Right ventricle myocardium superior (tissue), 1 donor: ENCODE data around the gene CAMK1G. TPM values are rescaled to one million over a fixed set of nuclear protein-coding genes. Genes with fewer than 3 reads are reported as not detected.

Experiments used
- ATAC-seq: fragments of 200-7000 bp; cut with Tn5 transposase; one replicate; pipeline ENCODE4 v1.9.1; 2020; ENCODE audit warnings: mild to moderate bottlenecking; ENCODE audit not compliant: poor library complexity
- DNase-seq: peaks from one replicate; pipeline ENCODE4 v3.0.0-alpha.2; 2020
- intact Hi-C: fragments of 100-400 bp; cut with DNase I; formaldehyde crosslinking; loops from one replicate; pipeline ENCODE4 v1.11.2; 2022
- total RNA-seq: library from RNA; stranded (reverse); fragmentation: NEBNext Ultra II Directional; extraction: Animal tissue kit (Norgen Biotek cat#: 25700); gene quantifications from one replicate; pipeline ENCODE4 v1.2.1, GENCODE V29; 2021
- donor health status: DM: no; HTN: yes; CAD: no; lungs with severe emphysema.

CAMK1G gene
- total RNA-seq, 1 donor from 2014 or later, result not detected

DNA sequence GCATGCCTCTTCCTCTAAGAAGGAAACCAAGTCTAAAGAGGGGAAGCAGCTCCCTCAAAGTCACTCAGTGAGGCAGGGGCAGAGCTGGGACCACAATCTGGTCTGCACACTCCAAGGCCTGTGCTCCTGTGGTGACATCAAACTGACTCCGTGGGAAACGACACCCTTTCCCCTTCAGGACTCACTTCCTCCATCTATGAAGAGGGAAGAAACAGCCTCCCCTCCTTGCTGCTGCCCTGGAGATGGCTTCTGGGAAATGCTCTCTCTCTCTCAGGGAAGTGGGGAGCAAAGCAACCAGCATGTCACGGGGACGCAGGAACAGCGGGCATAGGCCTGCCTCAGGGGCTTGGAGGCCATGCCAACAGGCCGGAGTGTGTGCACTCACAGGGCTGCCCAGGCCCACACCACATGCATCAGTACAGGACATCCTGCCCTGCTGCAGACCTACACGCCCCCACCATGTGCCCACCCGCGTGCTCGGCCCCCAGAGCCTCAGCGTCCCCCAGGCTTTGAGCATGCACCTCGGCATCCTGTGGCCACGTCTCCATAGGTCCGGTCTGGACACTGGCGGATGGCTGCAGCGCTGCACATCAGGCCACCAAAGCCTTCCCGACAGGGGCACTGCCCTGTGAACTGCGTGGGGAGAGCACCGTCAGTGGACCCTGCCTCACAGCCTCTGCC lies 43.0 kb downstream of the CAMK1G start:
- ATAC-seq (no peak), DNase-seq (no peak)
- intact Hi-C loops, result no loop called here

DNA sequence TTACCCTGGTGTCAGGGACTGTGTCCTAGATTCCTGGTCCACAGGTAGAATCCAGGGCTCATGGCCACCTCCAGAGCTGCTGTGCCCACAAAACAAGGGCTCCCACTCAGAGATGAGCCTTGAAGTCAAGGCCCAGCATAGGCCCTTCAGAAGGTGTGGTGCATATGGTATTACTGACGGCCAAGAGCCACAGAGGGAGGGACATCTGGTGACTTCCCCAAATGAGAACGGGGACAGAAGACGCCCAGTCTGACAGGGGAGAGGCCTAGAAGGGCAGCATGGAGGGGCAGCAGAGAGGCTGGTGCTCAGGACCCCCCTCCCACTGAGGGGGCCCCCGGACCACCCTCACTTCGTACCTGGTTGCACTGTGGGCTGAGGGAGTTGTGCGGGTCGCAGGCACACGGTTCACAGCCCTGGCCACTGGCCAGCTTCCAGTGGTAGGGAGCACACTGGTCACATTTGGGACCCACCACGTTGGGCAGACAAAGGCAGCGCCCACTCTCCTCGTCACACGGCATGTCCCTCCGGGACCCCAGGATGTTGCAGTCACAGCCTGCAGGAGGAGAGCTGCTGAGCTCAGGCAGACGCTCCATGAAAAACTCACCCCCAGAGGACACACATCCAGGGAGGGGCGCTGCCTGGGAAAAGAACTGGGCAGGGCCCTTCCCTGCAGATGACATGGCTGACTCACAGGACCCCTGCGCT lies 43.7 kb downstream of the CAMK1G start:
- DNase-seq (peak; percentile 44), ATAC-seq (no peak)
- intact Hi-C loops, result no loop called here

DNA sequence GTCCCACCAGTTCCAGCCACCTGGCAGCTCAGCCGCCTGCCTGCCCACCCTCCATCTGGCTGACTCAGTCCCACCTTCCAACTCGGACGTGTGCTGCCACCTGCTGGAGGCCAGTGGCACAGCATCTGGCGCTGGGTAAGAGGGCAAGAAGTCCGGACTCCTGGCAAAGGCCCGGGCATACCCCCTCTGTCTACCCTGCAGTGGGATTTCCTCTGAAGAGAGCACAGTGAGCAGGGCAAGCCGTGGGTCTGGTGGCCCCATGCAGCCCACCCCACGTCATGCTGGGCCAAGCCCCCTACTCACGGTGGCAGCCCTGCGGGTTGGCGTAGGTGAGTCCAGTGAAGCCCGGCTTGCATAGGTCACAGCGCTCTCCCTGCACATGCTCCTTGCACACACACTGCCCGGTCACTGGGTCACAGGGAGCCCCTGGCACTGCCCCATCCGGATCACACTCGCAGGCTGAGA lies 44.2 kb downstream of the CAMK1G start:
- ATAC-seq, result peak; percentile 78
- DNase-seq, result peak; percentile 89
- intact Hi-C loops, result no loop called here

DNA sequence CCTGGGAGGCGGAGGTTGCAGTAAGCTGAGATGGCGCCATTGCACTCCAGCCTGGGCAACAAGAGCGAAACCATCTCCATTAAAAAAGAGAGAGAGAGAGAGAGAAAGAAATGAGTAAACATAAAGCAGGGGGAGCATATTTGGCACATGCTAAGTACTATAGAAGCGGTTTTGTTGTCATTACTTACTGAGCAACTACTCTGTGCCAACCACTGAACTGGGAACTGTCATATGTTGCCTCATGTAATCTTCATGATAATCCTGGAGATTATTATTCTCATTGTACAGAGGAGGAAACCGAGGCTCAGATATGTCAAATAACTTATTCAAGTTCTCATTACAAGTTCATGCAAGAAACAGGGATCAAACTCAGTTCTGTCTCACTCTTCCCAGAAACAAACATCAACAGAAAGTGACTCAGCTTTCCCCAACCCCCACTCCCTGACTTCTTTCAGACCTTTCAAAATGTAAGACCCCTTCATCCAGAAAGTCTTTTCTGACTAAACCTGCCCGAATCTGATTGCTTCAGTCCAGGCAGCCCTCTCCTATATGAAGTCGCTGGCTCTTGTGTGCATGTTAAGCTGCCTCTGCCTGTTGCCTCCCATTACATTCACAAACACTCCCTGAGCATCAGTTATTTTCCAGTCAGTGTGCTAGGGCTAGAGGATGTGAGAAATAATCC lies 45.2 kb downstream of the CAMK1G start:
- intact Hi-C loops, result no loop called here
- no peak for ATAC-seq
- no peak for DNase-seq

DNA sequence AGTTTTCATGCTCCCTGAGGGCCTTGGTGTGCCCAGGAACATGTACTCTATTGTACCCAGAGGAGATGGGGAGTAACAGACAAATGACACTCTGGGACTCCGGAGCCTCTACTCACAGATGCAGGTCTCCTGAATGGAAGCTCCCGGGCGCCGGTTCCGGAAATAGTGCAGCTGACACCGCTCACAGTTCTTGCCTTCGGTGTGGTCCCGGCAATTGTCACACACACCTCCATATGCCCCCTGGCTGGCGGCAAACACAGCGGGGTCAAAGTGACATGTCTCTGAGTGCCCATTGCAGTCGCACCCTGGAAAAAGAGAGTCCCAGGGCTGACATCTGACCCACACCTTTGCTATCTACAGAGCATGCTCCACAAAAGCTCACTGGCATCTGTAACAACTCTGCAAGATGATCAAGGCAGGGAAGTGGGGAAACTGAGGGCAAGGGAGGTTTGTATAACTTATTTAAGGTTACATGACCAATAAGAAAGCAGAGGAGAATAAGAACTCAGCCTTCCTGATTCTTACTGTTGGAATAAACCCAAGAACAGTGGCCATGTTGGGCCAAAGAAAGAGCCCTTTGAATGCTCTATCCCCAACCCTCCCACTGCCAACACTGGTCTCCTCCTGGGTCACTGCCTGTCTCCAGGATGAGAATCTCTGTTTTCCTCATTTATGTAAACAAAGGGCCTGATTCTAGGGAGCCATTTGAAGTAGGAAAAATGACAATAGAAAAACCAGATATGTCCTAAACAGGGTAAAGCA lies 46.3 kb downstream of the CAMK1G start:
- intact Hi-C loops, result loop anchor here (5.0 kb wide), 1 partner anchor 57 kb away; no protein-coding TSS in a partner anchor
- ATAC-seq (no peak), DNase-seq (no peak)

DNA sequence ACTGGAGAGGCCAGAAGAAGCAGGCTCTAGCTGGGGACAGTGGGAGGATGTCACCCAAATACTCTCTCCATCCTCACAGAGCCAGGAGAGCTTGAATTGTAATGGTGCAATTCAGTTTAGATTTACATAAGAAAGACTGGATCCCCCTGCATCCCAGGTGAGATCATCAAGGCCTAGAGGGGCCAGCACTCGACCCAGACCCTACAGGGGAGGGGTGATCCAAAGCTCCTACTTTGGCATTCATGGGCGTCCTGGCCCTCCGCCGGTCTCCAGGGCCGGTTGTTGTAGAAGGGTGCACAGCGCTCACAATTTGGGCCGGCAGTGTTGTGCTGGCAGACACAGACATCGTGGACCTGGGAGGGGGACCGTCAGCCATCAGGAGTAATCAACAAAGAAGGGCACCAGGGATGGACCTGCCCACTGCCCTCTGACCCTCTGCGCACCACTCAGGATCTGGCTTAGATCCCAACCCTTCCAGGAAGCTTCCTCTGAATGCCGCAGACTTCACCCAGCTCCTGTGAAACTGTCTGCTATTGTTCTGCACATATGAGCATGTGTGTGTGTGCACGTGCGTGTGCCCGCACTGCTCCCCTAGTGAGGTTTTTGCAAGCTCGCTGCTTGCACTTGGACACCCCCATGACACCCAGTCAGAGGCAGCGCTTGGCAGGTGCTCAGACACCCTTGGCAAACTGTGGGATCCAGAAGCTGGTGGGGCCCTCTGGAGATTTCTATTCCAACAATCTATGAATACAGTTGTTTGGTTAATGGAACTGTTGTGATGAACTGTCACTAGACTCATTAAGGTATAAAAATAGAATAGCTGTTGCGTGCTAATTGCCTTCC lies 47.1 kb downstream of the CAMK1G start:
- DNase-seq (peak; percentile 63), ATAC-seq (peak; percentile 45)
- intact Hi-C loops, result loop anchor here (5.0 kb wide), 1 partner anchor 57 kb away; no protein-coding TSS in a partner anchor

DNA sequence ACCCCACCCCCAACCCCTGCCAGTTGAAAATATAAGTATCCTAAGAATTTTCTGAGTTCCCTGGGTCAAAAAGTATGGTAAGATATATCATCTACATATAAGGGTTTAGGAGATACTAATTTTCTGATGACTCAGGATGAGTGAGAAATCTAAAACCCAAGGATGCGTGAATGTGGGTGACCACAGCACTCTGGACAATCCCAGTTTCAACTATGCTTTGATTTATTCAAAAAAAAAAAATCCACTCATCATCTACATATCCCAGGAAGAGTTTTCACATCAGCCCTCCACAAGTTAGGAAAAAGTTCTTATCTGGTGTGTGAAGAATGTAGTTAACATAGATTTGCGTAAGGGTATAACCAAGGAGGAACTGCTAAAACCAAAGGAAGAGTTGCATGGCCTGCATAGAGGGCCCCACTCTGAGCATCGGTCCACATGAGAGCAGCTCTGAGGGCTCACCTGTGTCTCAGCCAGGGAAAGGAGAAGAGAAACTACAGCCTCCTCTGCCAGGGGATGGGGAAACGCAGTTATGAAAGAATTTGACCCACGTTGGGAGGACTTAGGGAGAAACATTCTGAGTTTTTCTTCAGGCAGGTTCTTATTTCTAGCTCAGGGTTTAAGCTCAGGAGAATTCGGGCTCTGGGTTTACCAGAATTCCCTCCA lies 50.0 kb downstream of the CAMK1G start:
- ATAC-seq (no peak), DNase-seq (no peak)
- intact Hi-C loops, result loop anchor here (5.0 kb wide), 1 partner anchor 54 kb away; no protein-coding TSS in a partner anchor

DNA sequence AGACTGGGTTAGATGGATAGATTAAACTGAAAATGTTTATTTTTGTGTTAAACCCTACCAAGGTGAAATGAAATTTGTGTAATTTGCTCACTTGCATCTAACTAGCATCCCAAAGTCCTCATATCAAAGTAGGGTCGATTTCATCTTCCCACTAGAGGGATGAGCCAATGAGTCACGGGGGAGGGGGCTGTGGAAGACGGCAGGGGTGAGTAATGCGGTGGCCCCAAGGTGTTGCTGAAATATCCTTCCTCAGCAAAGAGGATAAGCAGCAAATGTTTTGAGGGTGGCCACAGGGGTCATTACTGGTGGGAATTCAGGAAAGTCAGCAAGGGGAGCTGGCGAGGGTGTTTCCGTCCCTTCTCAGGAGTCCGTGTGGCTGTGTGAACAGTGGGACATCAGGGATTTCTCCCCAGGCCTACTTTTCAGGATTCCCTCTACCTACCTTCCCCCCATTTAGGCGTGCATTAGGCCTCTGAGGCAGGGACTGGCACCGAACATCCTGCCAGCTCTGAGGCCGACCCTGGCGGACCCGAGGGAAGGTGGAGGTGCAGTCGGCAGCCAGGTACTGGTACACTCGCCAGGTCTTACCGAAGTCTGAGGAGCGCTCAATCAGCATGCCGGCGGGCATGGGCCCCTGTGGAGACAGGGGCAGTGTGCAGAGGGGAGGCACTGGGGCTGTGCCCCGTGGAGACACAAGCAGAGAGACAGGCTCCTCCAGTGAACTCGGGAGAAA lies 50.7 kb downstream of the CAMK1G start:
- DNase-seq (no peak), ATAC-seq (no peak)
- intact Hi-C loops, result loop anchor here (5.0 kb wide), 1 partner anchor 53 kb away; no protein-coding TSS in a partner anchor

DNA sequence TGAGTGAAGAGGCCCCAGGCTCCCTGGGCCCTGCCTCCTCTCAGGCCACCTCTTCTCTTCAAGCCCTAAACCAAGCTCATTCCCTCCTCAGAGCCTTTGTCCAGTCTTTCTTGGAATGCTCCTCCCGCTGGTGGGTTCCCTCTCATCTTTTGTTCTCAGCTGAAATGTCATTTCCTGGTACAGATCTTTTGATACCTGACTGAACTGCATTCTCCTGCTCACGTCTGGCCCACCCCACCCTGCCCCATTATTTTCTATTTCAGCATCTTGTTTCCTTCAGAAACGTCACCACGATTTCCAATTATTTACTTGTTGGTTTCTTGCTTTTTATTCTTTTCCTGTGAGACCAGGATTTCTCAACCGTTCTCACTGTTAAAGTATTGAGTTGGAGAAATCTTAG lies 52.3 kb downstream of the CAMK1G start:
- DNase-seq (no peak), ATAC-seq (no peak)
- intact Hi-C loops, result no loop called here

DNA sequence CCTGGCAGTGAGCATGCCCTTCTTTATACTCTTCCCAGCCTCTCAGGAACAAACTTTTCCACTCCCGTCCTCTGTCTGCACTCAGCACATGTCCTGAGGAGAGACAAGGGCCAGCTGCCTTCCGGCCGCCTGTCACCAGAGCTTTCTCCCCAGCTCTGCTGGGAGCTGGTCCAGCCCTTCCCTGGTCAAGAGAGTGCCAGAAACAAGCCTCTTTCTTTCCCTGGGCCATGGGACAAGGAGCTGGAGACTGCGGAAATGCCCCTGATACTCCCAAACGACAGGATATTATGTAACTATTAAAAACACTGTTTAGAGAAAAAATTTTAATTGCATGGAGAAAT lies 58.3 kb downstream of the CAMK1G start:
- intact Hi-C loops, result no loop called here
- ATAC-seq (peak; percentile 86), DNase-seq (peak; percentile 94)

DNA sequence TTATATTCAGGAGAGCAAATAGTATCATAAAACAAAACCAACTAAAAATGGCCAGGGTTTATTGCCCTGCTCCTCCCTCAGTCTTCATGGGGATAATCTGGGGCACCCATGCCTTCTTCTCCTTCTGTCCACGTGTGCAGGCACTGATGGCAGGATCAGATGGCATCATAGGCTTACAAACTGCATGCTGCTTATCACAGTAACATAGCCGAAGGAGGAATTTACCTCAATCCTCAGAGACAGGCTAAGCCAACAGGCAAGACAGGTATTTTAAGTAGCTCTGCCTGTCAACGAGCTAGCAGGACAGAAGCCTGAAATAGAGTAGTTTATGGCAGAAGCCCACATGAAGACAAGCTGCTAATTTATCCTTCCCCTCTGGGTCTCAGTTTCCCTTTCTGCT lies 59.3 kb downstream of the CAMK1G start:
- peak; percentile 65 for ATAC-seq
- intact Hi-C loops, result no loop called here
- no peak for DNase-seq

DNA sequence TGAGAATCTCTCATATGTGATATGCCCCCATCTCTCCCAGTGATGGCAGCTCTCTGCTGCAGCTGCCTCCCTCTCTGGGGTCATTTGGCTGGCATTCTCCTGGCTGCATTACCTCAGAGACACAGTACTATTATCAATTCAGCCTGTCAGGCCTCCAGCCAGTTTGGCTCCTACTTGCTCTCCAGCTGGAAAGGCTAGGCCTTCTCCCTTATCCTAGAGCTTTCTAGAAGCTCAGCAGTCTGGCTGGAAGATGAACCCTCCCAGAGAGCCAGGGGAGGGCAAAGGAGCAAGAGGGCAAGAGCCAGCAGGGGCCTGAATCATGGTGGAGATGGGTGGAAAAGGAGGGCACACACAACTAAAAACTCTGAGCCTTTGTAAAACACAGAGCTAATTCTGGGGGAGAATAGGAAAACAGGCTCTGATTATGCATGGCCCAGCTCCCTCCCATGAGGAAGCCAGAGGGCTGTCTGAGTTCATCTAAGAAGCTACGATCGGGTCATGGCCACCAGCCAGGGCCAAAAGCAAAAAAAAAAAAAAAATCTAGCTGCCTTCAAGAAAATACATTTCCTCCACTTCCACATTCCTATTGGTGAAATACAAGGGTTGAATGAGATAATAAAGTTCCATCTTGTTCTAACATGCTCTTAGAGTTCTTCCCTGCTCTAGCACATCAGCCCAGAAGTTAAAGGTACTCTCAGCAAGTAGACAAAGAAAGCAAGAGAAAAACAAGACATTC lies 59.9 kb downstream of the CAMK1G start:
- intact Hi-C loops, result no loop called here
- DNase-seq (peak; percentile 89), ATAC-seq (peak; percentile 78)

DNA sequence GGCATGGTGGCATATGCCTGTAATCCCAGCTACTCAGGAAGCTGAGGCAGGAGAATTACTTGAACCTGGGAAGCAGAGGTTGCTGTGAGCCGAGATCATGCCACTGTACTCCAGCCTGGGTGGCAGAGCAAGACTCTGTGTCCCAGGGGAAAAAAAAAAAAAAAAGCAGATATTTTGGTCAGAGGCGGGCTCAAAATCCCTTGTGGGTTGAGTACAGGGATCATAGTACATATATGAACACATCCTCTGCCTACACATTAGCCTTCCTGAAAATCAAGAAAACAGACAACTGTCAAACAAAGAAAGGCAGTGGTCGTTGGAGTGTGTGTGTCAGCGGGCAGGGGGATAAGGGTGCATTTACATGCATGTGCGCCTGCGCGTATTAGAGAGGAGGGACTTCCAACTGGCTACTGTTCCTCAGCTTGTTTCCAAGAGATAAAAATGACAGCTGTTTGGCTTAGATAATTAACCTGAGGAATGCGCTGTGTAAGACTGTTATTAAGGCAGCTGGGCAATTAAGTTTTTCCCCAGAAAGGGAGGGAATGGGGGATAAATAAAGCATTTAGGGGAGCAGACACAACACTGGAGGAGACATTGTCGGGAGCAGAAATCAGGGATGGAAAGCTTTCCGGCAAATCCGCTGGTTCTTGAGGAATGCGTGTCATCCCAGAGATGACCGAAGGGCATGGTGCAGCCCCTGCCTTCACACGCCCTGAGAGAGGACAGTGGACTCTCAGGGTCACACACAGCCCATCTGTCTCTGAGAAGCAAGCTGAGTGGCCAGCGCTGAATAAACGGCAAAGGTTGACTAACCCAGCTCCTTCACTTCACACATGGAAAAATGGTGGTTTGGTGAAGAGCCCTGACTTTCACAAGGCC lies 62.3 kb downstream of the CAMK1G start:
- intact Hi-C loops, result loop anchor here (2.0 kb wide), 1 partner anchor 29 kb away; the partner anchor contains the start of gene G0S2
- ATAC-seq (peak; percentile 38), DNase-seq (peak; percentile 60)

DNA sequence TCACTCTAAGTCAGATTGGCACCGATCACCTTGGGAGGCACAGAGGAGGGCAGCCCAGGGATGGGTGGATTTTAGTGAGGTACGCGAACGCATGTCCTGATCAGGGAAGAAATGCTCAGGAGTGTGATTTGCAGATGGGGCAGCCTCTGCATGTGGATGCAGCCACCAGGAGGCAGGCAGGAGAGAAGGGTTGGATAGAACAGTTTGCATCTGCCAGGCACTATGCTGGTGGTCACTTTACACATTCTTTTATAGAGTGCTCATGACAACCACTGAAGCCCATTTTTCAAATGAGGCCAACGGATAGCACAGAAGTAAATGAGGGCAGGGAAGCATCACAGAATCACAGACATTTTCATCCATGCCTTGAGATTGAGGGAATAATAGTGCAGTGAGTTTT lies 63.0 kb downstream of the CAMK1G start:
- intact Hi-C loops, result loop anchor here (2.0 kb wide), 1 partner anchor 28 kb away; the partner anchor contains the start of gene G0S2
- DNase-seq (no peak), ATAC-seq (no peak)

DNA sequence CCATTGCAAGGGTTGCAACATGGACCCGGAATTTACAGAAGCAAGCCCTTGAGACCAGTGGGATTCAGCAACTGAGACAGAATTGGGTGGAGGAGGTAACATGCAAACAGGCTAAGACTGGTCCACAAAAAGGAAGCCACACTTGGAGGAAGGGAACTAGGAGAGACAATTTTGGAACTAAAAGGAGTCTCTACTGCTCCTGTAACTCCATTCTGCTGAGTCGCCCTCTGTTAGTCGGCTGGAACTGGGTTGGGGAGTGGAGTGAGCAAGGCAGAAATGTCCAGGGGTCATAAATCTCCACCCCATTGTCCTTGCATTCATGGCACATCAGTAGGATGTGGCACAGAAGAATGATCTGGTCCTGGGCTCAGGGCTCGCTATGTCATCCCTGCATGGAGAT lies 63.6 kb downstream of the CAMK1G start:
- intact Hi-C loops, result loop anchor here (2.0 kb wide), 1 partner anchor 28 kb away; the partner anchor contains the start of gene G0S2
- DNase-seq (no peak), ATAC-seq (no peak)
